WTC11 (cell line): ENCODE results near the gene OTUD6A. TPM values are rescaled to one million over a fixed set of nuclear protein-coding genes. Genes with fewer than 3 reads are reported as not detected.

Source experiments
- ATAC-seq: fragments of 200-7000 bp; cut with Tn5 transposase; 2 replicates; pipeline ENCODE4 v1.10.0; 2021; ENCODE audit warnings: mild to moderate bottlenecking, moderate library complexity
- CTCF ChIA-PET: fragments of 300-600 bp; sonication (Branson Sonifier 250); formaldehyde crosslinking; loops from one replicate; lab custom pipeline; 2021; ENCODE audit warnings: antibody characterized with exemption; lab: Charles Lee
- POLR2A ChIA-PET: fragments of 350-600 bp; sonication (Branson Sonifier 250); formaldehyde crosslinking; loops from one replicate; lab custom pipeline; 2021; ENCODE audit warnings: antibody characterized with exemption; lab: Charles Lee
- DNase-seq: peaks from one replicate; pipeline ENCODE4 v3.0.0; 2021; ENCODE audit warnings: low spot score
- H3K27ac Mint-ChIP-seq: 2 replicates; pipeline ENCODE4 v1.8.0; 2021; ENCODE audit warnings: mixed read lengths
- H3K27me3 Mint-ChIP-seq: 2 replicates; pipeline ENCODE4 v1.8.0; 2021; ENCODE audit warnings: low read depth, mild to moderate bottlenecking, moderate library complexity, mixed read lengths
- H3K36me3 Mint-ChIP-seq: 2 replicates; pipeline ENCODE4 v1.8.0; 2021; ENCODE audit warnings: mixed read lengths
- H3K4me1 Mint-ChIP-seq: 2 replicates; pipeline ENCODE4 v1.8.0; 2022; ENCODE audit warnings: mixed read lengths
- H3K4me3 Mint-ChIP-seq: 2 replicates; pipeline ENCODE4 v1.8.0; 2021; ENCODE audit warnings: mild to moderate bottlenecking, moderate library complexity, mixed read lengths
- H3K9me3 Mint-ChIP-seq: 2 replicates; pipeline ENCODE4 v1.8.0; 2021; ENCODE audit warnings: mixed read lengths
- NR1H2 ChIP-seq: sonication (generic); formaldehyde crosslinking; IDR thresholded peaks from 2 replicates; pipeline ENCODE4 v1.9.0; 2021; ENCODE audit warnings: mild to moderate bottlenecking, moderate library complexity, missing genetic modification reagents
- SOX15 ChIP-seq: fragments of 250-450 bp; sonication (Bioruptor Pico); IDR thresholded peaks from 2 replicates; pipeline ENCODE4 v1.9.0; 2021; ENCODE audit warnings: mild to moderate bottlenecking
- SP1 ChIP-seq: sonication (generic); formaldehyde crosslinking; conservative IDR thresholded peaks from 2 replicates; pipeline ENCODE4 v1.8.1; 2022; ENCODE audit warnings: missing genetic modification reagents
- total RNA-seq: library from RNA; stranded (reverse); gene quantifications from 3 replicates; pipeline ENCODE4 v1.2.3, GENCODE V29; 2021
- TF ChIP-seq, protein P1 (sequence below): sonication (generic); formaldehyde crosslinking; IDR thresholded peaks from 2 replicates; pipeline ENCODE4 v1.8.1; 2022; ENCODE audit warnings: low read depth, mild to moderate bottlenecking, moderate library complexity, missing genetic modification reagents, borderline replicate concordance
- TF ChIP-seq, protein P2 (sequence below): sonication (generic); formaldehyde crosslinking; IDR thresholded peaks from 2 replicates; pipeline ENCODE4 v1.8.0; 2022; ENCODE audit warnings: missing genetic modification reagents
- TF ChIP-seq, protein P3 (sequence below): fragments of 250-450 bp; sonication (Bioruptor Pico); IDR thresholded peaks from 2 replicates; pipeline ENCODE4 v2.1.2; 2022; ENCODE audit warnings: mild to moderate bottlenecking, moderate library complexity
- TF ChIP-seq, protein P4 (sequence below): sonication (generic); formaldehyde crosslinking; IDR thresholded peaks from 2 replicates; pipeline ENCODE4 v1.8.0; 2022; ENCODE audit warnings: mild to moderate bottlenecking, missing genetic modification reagents
- TF ChIP-seq, protein P5 (sequence below): sonication (generic); formaldehyde crosslinking; IDR thresholded peaks from 2 replicates; pipeline ENCODE4 v1.8.0; 2023; ENCODE audit warnings: missing genetic modification reagents, mild to moderate bottlenecking, borderline replicate concordance
- TF ChIP-seq, protein P6 (sequence below): fragments of 250-450 bp; sonication (Bioruptor Pico); IDR thresholded peaks from 2 replicates; pipeline ENCODE4 v1.9.0; 2021; ENCODE audit warnings: mild to moderate bottlenecking, borderline replicate concordance
- TF ChIP-seq, protein P7 (sequence below): sonication (generic); formaldehyde crosslinking; IDR thresholded peaks from 2 replicates; pipeline ENCODE4 v1.8.0; 2022; ENCODE audit warnings: mild to moderate bottlenecking, missing genetic modification reagents

The OTUD6A gene
- total RNA-seq, 1 experiment from 2014 or later: 0.13 TPM

DNA sequence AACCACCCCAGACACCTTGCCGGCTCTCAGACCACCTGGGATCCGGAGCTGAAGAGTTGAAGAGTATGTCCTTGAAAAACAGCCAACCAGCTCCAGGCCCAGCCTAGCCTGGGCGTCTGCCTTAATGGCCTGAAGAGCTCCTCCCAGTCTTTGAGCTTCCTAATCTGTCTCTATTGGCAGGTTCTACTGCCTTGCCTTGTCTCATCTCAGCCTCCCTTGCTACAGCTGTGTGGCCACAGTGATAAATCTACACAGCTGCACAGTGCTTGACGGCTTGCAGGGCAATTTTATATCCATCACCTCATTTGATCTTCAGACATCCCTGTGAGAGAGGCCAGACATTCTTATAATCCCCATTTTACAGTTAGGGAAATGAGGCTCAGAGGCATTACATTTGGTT lies 32.4 kb upstream of the OTUD6A start:
- Mint-ChIP-seq H3K27me3 (no peaks in the 10 kb centered on the region; the same call in 1 of the 2 replicates), H3K4me3 (no peak overlapping the region), H3K9me3 (no peaks in the 10 kb centered on the region), H3K4me1 (peaks cover 23% of the 10 kb centered on the region), H3K36me3 (no peaks in the 10 kb centered on the region), H3K27ac (no peak overlapping the region)
- ChIA-PET POLR2A (no interaction called here), CTCF (interaction anchor here (0.6 to 2.9 kb wide), 25 partner anchors 9 to 642 kb away, joined by 3 to 33 read pairs (median 5); partner anchors contain the start of gene IGBP1)
- DNase-seq (no peak), ATAC-seq (no peak; the same call in 1 of the 2 replicates)
- TF ChIP-seq NR1H2 (CRISPR knock-in tag) (no peak), SOX15 (CRISPR knock-in tag) (no peak), SP1 (CRISPR knock-in tag) (no peak)
- TF ChIP-seq, protein P1, sequence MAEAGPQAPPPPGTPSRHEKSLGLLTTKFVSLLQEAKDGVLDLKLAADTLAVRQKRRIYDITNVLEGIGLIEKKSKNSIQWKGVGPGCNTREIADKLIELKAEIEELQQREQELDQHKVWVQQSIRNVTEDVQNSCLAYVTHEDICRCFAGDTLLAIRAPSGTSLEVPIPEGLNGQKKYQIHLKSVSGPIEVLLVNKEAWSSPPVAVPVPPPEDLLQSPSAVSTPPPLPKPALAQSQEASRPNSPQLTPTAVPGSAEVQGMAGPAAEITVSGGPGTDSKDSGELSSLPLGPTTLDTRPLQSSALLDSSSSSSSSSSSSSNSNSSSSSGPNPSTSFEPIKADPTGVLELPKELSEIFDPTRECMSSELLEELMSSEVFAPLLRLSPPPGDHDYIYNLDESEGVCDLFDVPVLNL: no peak
- TF ChIP-seq, protein P2, sequence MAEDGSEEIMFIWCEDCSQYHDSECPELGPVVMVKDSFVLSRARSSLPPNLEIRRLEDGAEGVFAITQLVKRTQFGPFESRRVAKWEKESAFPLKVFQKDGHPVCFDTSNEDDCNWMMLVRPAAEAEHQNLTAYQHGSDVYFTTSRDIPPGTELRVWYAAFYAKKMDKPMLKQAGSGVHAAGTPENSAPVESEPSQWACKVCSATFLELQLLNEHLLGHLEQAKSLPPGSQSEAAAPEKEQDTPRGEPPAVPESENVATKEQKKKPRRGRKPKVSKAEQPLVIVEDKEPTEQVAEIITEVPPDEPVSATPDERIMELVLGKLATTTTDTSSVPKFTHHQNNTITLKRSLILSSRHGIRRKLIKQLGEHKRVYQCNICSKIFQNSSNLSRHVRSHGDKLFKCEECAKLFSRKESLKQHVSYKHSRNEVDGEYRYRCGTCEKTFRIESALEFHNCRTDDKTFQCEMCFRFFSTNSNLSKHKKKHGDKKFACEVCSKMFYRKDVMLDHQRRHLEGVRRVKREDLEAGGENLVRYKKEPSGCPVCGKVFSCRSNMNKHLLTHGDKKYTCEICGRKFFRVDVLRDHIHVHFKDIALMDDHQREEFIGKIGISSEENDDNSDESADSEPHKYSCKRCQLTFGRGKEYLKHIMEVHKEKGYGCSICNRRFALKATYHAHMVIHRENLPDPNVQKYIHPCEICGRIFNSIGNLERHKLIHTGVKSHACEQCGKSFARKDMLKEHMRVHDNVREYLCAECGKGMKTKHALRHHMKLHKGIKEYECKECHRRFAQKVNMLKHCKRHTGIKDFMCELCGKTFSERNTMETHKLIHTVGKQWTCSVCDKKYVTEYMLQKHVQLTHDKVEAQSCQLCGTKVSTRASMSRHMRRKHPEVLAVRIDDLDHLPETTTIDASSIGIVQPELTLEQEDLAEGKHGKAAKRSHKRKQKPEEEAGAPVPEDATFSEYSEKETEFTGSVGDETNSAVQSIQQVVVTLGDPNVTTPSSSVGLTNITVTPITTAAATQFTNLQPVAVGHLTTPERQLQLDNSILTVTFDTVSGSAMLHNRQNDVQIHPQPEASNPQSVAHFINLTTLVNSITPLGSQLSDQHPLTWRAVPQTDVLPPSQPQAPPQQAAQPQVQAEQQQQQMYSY (CRISPR knock-in tag): no peak
- TF ChIP-seq, protein P3, sequence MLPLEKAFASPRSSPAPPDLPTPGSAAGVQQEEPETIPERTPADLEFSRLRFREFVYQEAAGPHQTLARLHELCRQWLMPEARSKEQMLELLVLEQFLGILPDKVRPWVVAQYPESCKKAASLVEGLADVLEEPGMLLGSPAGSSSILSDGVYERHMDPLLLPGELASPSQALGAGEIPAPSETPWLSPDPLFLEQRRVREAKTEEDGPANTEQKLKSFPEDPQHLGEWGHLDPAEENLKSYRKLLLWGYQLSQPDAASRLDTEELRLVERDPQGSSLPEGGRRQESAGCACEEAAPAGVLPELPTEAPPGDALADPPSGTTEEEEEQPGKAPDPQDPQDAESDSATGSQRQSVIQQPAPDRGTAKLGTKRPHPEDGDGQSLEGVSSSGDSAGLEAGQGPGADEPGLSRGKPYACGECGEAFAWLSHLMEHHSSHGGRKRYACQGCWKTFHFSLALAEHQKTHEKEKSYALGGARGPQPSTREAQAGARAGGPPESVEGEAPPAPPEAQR (CRISPR knock-in tag): no peak
- TF ChIP-seq, protein P4, sequence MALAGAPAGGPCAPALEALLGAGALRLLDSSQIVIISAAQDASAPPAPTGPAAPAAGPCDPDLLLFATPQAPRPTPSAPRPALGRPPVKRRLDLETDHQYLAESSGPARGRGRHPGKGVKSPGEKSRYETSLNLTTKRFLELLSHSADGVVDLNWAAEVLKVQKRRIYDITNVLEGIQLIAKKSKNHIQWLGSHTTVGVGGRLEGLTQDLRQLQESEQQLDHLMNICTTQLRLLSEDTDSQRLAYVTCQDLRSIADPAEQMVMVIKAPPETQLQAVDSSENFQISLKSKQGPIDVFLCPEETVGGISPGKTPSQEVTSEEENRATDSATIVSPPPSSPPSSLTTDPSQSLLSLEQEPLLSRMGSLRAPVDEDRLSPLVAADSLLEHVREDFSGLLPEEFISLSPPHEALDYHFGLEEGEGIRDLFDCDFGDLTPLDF (CRISPR knock-in tag): no peak
- TF ChIP-seq, protein P5, sequence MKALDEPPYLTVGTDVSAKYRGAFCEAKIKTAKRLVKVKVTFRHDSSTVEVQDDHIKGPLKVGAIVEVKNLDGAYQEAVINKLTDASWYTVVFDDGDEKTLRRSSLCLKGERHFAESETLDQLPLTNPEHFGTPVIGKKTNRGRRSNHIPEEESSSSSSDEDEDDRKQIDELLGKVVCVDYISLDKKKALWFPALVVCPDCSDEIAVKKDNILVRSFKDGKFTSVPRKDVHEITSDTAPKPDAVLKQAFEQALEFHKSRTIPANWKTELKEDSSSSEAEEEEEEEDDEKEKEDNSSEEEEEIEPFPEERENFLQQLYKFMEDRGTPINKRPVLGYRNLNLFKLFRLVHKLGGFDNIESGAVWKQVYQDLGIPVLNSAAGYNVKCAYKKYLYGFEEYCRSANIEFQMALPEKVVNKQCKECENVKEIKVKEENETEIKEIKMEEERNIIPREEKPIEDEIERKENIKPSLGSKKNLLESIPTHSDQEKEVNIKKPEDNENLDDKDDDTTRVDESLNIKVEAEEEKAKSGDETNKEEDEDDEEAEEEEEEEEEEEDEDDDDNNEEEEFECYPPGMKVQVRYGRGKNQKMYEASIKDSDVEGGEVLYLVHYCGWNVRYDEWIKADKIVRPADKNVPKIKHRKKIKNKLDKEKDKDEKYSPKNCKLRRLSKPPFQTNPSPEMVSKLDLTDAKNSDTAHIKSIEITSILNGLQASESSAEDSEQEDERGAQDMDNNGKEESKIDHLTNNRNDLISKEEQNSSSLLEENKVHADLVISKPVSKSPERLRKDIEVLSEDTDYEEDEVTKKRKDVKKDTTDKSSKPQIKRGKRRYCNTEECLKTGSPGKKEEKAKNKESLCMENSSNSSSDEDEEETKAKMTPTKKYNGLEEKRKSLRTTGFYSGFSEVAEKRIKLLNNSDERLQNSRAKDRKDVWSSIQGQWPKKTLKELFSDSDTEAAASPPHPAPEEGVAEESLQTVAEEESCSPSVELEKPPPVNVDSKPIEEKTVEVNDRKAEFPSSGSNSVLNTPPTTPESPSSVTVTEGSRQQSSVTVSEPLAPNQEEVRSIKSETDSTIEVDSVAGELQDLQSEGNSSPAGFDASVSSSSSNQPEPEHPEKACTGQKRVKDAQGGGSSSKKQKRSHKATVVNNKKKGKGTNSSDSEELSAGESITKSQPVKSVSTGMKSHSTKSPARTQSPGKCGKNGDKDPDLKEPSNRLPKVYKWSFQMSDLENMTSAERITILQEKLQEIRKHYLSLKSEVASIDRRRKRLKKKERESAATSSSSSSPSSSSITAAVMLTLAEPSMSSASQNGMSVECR (CRISPR knock-in tag): no peak
- TF ChIP-seq, protein P6, sequence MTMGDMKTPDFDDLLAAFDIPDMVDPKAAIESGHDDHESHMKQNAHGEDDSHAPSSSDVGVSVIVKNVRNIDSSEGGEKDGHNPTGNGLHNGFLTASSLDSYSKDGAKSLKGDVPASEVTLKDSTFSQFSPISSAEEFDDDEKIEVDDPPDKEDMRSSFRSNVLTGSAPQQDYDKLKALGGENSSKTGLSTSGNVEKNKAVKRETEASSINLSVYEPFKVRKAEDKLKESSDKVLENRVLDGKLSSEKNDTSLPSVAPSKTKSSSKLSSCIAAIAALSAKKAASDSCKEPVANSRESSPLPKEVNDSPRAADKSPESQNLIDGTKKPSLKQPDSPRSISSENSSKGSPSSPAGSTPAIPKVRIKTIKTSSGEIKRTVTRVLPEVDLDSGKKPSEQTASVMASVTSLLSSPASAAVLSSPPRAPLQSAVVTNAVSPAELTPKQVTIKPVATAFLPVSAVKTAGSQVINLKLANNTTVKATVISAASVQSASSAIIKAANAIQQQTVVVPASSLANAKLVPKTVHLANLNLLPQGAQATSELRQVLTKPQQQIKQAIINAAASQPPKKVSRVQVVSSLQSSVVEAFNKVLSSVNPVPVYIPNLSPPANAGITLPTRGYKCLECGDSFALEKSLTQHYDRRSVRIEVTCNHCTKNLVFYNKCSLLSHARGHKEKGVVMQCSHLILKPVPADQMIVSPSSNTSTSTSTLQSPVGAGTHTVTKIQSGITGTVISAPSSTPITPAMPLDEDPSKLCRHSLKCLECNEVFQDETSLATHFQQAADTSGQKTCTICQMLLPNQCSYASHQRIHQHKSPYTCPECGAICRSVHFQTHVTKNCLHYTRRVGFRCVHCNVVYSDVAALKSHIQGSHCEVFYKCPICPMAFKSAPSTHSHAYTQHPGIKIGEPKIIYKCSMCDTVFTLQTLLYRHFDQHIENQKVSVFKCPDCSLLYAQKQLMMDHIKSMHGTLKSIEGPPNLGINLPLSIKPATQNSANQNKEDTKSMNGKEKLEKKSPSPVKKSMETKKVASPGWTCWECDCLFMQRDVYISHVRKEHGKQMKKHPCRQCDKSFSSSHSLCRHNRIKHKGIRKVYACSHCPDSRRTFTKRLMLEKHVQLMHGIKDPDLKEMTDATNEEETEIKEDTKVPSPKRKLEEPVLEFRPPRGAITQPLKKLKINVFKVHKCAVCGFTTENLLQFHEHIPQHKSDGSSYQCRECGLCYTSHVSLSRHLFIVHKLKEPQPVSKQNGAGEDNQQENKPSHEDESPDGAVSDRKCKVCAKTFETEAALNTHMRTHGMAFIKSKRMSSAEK (CRISPR knock-in tag): no peak
- TF ChIP-seq, protein P7, sequence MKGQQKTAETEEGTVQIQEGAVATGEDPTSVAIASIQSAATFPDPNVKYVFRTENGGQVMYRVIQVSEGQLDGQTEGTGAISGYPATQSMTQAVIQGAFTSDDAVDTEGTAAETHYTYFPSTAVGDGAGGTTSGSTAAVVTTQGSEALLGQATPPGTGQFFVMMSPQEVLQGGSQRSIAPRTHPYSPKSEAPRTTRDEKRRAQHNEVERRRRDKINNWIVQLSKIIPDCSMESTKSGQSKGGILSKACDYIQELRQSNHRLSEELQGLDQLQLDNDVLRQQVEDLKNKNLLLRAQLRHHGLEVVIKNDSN (CRISPR knock-in tag): no peak
